GM19438 (cell line): ENCODE measurements around the gene SUCLG2.

ENCODE experiments used
- ATAC-seq: cut with Tn5 transposase; IDR thresholded peaks from one replicate; pipeline ENCODE4 v1.9.1; 2021; ENCODE audit warnings: low read depth; ENCODE audit not compliant: unreplicated experiment

SUCLG2 gene

GRCh38 chr3:67649681-67650080, 4.7 kb downstream of the SUCLG2 start:
- ATAC-seq, result no peak

- ATAC-seq, result no peak
Measured at GRCh38 chr3:67648701-67649100, 5.7 kb downstream of the SUCLG2 start.

- no peak for ATAC-seq
Measured at GRCh38 chr3:67648229-67648628, 6.2 kb downstream of the SUCLG2 start.

GRCh38 chr3:67647390-67647878, 7.0 kb downstream of the SUCLG2 start:
- no peak for ATAC-seq

GRCh38 chr3:67646586-67647234, 7.7 kb downstream of the SUCLG2 start:
- no peak for ATAC-seq

DNA sequence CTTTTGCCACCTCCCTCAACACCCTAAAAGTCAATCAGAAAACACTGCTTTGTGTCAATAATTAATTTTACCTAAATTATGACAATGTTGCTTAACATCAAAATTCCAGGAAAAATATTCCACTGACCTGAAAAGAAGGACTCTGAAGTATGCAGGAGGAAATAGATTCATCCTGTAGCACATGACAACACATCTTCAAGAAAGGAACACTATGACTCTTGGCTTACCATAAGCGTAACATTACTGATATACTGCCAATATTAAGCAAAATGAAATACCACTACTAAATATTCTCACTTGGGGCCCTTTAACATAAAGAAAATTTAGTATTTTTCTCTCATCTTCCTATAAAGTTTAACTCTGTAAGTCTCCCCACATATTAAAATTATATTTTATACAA, 9.6 kb downstream of the SUCLG2 start:
- no peak for ATAC-seq

- ATAC-seq, result no peak
Measured at GRCh38 chr3:67642734-67643133, 11.7 kb downstream of the SUCLG2 start.

- no peak for ATAC-seq
Measured at GRCh38 chr3:67642190-67642589, 12.2 kb downstream of the SUCLG2 start.

GRCh38 chr3:67641451-67641850, 13.0 kb downstream of the SUCLG2 start:
- ATAC-seq, result no peak

DNA sequence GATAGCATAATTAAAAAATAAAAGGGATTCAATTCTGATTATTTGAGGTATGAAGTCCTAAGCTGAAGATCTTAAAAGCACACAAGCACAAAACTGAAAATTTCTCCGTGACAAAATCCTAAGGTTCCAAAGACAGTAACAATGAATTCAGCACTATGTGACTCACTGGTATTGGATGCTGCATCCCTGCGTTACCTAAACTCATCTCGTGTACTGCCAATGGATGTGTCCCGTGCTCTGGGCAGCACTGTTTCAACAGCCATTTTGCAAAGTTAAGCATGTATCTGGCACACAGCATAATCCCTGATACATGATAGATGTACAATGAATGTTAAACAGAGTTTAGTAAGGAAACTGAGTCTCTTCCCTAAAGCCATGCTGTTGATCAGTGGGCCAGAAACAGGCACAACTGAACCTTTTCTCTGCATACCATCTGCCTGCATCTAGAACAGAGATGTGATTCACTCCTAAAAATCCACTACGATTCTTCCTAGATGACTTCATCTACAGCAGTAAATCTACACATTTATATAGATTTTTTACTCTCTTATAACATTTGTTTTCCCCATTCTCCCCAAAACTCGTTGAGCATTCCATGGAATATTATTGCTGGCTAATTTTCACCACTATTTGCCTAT, 14.3 kb downstream of the SUCLG2 start:
- ATAC-seq, result no peak

GRCh38 chr3:67637255-67637900, 17.0 kb downstream of the SUCLG2 start:
- ATAC-seq, result no peak

DNA sequence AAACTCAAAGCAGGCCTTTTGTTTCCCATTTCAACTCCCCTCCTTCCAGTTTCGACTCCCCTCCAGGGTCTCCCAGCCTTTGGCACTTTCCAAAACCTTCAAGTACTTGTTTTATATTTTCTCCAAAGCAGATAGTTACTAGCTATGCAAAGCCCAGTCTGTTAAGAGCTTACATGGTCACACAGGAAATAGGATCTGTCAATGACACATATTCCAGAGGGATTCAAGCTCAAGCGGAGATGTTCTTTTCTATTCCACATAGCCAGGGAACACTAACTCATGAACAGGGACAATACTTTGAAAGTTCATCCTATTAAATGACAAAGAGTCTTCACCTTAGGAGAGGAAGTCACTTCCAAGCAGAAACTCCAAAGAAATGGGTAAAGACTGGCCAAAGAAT, 18.6 kb downstream of the SUCLG2 start:
- ATAC-seq, result no peak

- ATAC-seq, result no peak
Measured at GRCh38 chr3:67635257-67635656, 19.2 kb downstream of the SUCLG2 start.

DNA sequence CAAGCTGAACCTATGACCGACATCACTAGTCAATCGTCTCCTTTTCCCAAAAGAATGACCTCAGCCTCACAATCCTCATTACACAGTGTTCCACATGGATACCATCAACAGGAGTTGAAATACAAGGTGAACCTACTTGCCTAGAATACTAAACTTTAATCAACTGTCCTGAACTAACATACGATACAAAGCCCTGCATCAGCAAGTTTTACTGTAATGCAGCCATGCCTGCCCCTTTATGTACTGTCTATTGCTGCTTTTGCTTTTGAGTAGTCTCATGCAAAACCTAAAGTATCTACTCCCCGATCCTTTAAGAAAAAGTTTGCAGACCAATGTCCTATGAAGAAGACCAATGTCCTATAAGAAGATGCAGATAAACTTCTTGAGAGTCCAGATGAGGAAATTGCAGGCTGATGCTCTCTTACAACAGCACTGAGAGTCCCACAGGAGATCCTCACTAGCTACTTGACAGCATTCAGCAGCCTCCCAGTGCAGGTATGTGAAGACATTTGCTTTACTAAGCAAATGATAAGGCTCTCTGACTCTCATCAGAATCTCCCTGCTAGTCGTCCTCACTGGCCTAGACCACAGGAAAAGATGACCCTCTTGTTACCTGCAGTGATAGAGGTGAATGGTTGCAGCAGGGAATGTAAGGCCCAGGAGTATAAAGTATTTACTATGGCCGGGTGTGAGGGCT, 23.6 kb downstream of the SUCLG2 start:
- no peak for ATAC-seq

DNA sequence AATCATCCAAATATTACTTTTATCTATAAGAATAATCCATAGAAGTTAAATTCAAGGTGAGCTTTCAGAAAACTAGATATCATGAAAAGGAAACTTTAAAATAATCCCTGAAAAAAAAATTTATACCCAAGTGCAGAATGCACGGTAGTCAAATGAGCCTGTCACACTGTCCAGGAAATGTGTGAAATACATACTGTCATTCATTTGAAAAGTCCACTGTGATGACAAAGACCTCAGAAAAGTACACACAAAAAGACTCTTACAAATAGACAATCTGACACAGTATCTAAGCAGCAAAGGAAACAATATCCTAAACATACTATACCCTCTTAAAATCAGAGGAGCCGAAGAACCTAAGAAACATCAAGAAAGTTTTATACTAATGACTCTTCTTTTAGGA, 29.7 kb downstream of the SUCLG2 start:
- no peak for ATAC-seq

DNA sequence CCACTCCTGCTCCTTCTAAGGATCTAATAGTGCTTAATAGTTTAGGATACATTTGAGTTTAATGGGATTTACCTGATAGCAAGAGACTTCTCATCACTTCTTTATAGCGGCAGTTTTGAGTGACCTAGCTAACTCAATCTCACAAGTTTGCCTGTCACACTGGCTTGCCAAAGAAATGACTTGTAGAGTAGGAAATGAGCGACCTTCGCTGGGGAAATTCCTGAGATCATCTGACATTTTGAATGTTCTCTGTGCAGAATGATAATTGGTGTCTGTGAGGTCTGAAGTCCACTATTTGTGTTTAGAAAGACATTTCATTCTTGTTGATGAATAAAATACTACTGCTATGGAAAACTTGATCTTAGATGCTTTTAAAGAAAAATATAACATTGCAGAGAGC, 30.3 kb downstream of the SUCLG2 start:
- ATAC-seq, result no peak

DNA sequence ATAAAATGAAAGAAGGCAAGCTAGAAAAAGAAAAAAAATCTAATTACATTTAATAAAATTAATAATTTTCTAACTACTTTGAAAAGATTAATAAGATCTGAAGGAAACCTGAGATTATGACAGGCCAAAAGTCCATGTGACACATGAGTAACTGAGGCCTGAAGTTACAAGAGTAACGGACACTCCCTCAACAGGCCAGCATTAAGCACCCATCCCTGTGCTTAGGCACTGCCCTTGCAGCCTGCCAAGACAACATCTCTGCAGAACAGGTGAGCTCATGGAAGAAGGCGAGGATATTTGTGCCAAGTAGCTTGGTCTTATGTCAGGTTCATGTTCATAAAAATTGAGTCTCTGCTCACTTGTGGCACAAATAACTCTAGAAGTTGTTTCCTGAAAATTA, 31.8 kb downstream of the SUCLG2 start:
- ATAC-seq, result no peak

DNA sequence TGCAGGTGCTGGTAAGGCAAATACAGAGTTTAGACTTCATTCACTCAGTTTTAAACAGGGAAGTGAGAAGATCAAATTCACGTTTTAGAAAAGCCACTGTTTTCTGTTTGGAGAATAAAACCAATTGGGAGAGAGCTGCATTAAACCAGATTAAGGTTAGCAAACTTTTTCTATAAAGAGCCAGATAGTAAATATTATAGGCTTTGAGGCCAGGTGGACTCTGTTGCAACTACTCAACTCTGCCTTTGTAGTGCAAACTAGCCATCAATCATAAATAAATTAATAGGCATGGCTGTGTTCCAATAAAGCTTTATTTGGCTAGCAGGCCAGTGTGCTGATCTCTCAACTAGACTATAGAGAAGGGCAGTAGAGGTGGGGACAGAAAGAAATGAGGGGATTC, 33.5 kb downstream of the SUCLG2 start:
- ATAC-seq, result no peak

DNA sequence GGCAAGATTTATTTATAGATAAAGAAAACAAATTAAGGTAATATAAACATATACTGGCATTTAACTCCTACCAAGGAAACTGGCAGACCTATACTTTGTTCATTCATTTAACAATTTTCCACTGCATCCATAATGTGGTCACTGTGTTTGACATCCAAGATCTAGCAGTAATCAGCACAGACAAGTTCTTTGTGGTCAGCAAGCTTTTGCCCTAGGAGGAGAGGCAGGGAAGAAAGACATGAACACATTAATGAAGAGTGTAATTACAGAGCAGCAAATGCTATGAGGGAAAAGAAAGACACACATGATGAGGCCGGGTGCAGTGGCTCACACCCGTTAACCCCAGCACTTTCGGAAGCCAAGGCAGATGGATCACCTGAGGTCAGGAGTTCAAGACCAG, 34.4 kb downstream of the SUCLG2 start:
- no peak for ATAC-seq

DNA sequence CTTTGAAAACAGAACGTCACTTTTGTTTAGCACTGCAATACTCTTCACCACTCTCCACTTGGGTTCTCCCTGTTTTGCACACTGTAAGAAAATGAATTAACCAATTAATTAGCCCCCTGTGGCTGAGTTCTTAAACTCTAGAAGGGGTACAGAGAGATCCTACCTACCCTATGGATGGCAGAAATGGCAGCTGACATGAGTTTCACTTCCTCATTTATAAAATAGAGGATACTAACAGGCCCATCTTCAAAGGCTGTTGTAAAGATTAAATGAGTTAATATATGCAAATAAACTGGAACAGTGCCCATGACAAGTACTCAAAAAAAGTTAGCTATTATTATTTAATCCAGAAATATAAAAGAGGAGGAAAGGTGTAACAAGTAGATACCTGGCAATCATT, 36.9 kb downstream of the SUCLG2 start:
- no peak for ATAC-seq

GRCh38 chr3:67616046-67616445, 38.4 kb downstream of the SUCLG2 start:
- no peak for ATAC-seq
